Measurements from ENCODE around the gene STAG2. TPM values are rescaled to one million over a fixed set of nuclear protein-coding genes. Genes with fewer than 3 reads are reported as not detected.

Gene STAG2
- polyA plus RNA-seq, 6 donors from 2014 or later = 53.6 to 73.5 (median 61.9) TPM

DNA sequence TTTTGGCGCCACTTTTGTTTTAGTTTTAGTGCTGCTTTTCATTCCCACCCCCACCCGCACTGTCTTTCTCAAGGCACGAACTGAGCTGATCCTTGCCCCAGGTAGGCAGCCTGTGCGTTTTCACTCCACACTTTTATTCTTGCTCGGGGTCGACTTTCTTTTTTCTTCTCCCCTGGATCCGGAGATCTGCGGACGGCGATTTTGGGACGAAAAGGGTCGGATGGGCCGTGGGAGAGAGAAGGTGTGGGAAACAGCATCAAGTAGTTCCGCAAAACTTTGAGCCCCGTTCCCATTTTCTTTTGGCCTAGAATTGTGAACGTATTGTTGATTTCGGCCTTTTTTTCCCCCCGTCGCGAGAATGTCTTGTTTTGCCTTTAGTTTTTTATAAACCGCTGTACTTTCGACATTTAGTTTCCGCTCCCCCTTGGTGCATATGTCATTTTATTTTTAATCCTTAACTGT lies 531 bp downstream of the STAG2 start:
- H3K27ac Mint-ChIP-seq = peak overlapping the region; percentile 93 to 99 (median 98)
- DNase-seq = no peak

DNA sequence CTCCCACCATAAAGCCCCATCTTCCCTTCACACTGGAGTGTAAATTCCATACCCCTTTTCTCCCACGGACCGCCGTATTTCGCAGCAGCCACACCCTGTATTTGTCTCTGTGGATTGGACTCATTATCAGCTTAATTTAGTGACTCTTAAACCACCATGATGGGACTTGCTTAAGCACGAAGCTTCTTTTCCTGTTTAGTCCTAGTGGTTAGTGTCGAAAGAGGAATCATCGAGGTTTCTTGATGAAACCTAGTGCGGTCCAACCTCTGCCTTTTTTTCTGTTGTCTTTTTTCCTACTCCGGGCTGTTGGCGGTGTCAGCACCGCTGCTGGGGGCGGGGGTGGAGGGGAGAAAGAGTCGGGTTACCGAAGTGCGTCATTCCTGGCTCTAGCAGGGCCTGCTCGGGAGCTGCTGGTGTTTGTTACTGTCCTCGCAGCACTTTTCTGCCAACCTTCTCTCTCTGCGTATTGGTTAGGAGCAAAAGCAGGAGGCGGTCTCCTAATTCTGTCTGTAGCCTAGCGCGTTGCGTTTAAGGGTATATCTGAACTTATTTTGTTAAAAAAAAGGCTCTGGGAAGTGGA lies 1.4 kb downstream of the STAG2 start:
- DNase-seq = peak; percentile 72
- Mint-ChIP-seq H3K9me3 (peaks cover 0 to 15% (median 2%) of the 10 kb centered on the region in 7 donors), H3K4me3 (peak overlapping the region; percentile 90 to 100 (median 96)), H3K27me3 (no peaks in the 10 kb centered on the region), H3K27ac (peak overlapping the region; percentile 93 to 99 (median 98)), H3K4me1 (peaks cover 26 to 36% (median 31%) of the 10 kb centered on the region in 3 donors), H3K36me3 (peaks cover 4 to 19% of the 10 kb centered on the region in 2 donors)
- ATAC-seq (ENCODE audit: low read depth in 2 of 2) = peak; percentile 55 to 61

More for the DNA sequence above, 531 bp downstream of the STAG2 start:
- H3K4me1 Mint-ChIP-seq = peaks cover 24 to 36% (median 26%) of the 10 kb centered on the region in 3 donors
- H3K4me3 Mint-ChIP-seq = peak overlapping the region; percentile 90 to 100 (median 96)
- peaks cover 0 to 15% (median 2%) of the 10 kb centered on the region in 7 donors for H3K9me3 Mint-ChIP-seq
- peaks cover 4 to 19% of the 10 kb centered on the region in 2 donors for H3K36me3 Mint-ChIP-seq
- no peaks in the 10 kb centered on the region for H3K27me3 Mint-ChIP-seq
- ATAC-seq (ENCODE audit: low read depth in 2 of 2) = no peak

DNA sequence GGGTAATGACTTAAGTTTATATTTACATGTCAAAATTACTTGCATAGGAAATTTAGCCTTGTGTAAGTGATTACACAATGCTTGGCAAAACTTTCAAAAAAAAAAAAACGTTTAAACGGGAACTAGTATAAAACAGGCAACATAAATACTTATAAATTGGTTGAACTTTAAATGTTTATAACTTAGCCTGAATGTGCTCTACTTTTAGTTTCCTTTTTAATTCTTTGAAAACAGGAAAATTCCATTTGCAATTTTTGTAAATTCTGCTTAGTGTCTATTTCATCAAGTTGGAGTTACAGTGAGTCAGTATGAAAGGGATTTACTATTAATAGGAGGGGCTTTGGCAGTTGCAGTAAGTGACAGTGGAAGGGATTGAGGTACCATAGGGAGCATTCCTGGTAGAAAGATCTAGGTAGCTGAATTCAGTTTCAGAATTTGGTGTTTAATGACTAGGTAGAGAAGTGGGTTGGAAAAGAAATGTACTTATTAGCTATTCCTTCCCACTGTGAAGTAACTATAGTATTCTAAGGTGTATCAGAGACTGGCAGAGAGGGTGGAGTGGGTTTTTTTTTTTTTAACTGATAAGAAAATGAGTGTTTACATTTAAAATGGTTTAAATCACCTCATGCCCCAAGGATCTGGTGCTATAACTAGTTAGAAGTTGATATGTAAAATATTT lies 2.8 kb downstream of the STAG2 start:
- ATAC-seq (ENCODE audit: low read depth in 2 of 2) (no peak), DNase-seq (no peak)
- Mint-ChIP-seq H3K27me3 (no peaks in the 10 kb centered on the region), H3K4me3 (peak overlapping the region; percentile 6 to 100 (median 95)), H3K4me1 (peaks cover 20 to 44% (median 43%) of the 10 kb centered on the region in 3 donors), H3K36me3 (peaks cover 4 to 19% of the 10 kb centered on the region in 2 donors), H3K9me3 (peaks cover 0 to 13% (median 2%) of the 10 kb centered on the region in 7 donors), H3K27ac (peak overlapping the region in 5 of 6 donors; percentile 84 to 99 (median 98))

DNA sequence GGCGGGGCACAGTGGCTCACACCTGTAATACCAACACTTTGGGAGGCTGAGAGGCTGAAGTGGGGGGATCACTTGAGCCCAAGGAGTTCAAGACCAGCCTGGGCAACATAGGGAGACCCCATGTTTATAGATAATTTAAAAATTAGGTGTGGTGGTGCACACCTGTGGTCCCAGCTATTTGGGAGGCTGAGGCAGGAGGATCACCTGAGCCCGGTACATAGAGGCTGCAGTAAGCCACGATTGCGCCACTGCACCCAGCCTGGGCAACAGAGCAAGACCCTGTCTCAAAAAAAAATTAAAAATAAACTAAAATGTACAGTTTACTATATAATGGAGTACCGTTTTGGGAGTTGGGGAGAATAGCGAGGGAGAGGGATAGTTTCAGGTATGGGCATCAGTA lies 4.2 kb downstream of the STAG2 start:
- Mint-ChIP-seq H3K36me3 (peaks cover under 1 to 14% of the 10 kb centered on the region in 2 donors), H3K4me3 (peak overlapping the region in 2 of 8 donors; percentile 48 to 59), H3K4me1 (peaks cover 22 to 52% (median 50%) of the 10 kb centered on the region in 3 donors), H3K9me3 (peaks cover 0 to 12% (median 2%) of the 10 kb centered on the region in 7 donors), H3K27me3 (no peaks in the 10 kb centered on the region), H3K27ac (peak overlapping the region in 2 of 6 donors; percentile 85 to 86)
- DNase-seq = no peak
- no peak for ATAC-seq (ENCODE audit: low read depth in 2 of 2)

DNA sequence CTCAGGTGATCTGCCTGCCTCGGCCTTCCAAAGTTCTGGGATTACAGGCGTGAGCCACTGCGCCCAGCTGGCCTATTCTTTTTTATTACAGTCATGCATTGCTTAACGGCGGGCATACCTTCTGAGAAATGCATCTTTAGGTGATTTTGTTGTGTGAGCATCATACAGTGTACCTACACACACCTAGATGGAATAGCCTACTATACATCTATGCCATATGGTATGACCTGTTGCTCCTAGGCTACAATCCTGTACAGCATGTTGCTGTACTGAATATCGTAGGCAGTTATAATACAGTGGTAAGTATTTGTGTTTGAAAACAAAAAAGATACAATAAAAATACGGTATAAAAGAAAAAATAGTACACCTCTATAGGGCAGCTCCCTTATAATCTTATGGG lies 6.0 kb downstream of the STAG2 start:
- DNase-seq (no peak), ATAC-seq (ENCODE audit: low read depth in 2 of 2) (no peak)
- Mint-ChIP-seq H3K9me3 (peaks cover 0 to 6% (median 0%) of the 10 kb centered on the region in 7 donors), H3K4me3 (peak overlapping the region in 2 of 8 donors; percentile 5 to 35), H3K4me1 (peaks cover 22 to 66% (median 58%) of the 10 kb centered on the region in 3 donors), H3K36me3 (peaks cover 0 to 6% of the 10 kb centered on the region in 2 donors), H3K27ac (peak overlapping the region in 1 of 6 donors; percentile 67), H3K27me3 (no peaks in the 10 kb centered on the region)

DNA sequence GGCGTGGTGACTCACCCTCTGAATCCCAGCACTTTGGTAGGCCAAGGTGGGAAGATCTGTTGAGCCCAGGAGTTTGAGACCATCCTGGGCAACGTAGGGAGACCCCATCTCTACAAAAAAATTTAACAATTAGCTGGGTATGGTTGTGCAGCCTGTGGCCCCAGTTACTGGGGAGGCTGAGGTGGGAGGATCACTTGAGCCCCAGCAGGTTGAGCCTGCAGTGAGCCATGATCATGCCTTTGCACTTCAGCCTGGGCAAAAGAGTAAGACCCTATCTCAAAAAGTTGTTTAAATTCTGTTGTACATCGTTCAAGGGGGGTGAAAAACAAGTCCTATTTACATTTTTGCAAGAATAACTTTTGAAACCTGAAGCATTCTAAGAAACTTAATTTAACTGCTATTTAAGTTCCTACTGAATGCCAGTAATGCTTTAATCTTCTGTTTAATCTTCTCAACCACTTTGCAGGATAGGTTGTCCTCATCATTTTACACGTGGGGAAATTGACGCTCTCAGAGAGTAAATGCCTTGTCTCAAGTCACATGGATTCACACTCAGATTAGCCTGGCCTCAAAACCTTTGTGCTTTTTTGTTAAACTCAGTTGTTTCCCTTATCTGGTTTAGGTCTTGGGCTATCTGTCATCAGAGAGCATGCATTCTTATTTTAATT lies 7.0 kb downstream of the STAG2 start:
- peak overlapping the region in 1 of 8 donors; percentile 65 for H3K4me3 Mint-ChIP-seq
- DNase-seq = no peak
- no peaks in the 10 kb centered on the region for H3K9me3 Mint-ChIP-seq
- no peaks in the 10 kb centered on the region for H3K36me3 Mint-ChIP-seq
- H3K27ac Mint-ChIP-seq = peak overlapping the region in 1 of 6 donors; percentile 48
- no peaks in the 10 kb centered on the region for H3K27me3 Mint-ChIP-seq
- peaks cover 18 to 66% (median 51%) of the 10 kb centered on the region in 3 donors for H3K4me1 Mint-ChIP-seq
- no peak for ATAC-seq (ENCODE audit: low read depth in 2 of 2)

DNA sequence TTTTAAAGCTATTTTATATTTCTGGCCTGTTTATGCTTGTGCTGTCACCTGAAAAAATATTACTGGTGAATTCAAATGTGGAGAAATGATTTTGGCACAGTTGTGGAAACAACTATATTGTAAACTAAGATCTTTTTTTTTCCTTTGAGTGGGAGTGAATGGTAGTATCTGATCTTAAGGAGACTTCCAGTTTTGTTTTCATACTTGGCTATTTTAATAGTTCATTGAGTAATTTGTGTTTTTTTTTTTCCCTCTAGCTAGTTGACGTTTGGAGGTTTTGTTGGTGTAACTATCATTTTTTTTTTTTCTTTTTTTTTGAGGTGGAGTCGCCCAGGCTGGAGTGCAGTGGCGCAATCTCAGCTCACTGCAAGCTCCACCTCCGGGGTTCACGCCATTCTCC lies 10.5 kb downstream of the STAG2 start:
- Mint-ChIP-seq H3K27ac (peak overlapping the region in 3 of 6 donors; percentile 38 to 73 (median 43)), H3K27me3 (no peaks in the 10 kb centered on the region), H3K36me3 (no peaks in the 10 kb centered on the region), H3K4me3 (peak overlapping the region in 2 of 8 donors; percentile 7 to 56), H3K9me3 (no peaks in the 10 kb centered on the region), H3K4me1 (peaks cover 9 to 61% (median 32%) of the 10 kb centered on the region in 3 donors)
- ATAC-seq (ENCODE audit: low read depth in 2 of 2) (no peak), DNase-seq (no peak)

DNA sequence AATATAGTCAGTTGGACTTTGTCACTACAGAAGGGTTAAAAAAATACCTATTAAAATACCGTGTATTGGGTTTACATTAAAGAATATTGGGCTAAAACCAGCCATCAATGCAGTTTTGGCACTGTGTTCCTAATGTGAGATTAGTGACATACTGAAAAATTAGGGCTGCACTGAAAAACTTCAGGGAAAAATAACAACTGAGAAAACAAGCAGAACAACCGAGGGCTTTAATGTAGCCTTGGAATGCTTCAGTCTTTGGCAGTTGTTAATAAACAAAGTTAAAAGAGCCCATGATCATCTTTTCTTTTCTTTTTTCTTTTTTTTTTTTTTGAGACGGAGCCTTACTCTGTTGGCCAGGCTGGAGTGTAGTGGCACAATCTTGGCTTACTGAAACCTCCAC lies 12.4 kb downstream of the STAG2 start:
- Mint-ChIP-seq H3K4me1 (peaks cover 13 to 57% (median 31%) of the 10 kb centered on the region in 3 donors), H3K27ac (peak overlapping the region in 4 of 6 donors; percentile 28 to 69 (median 56)), H3K36me3 (no peaks in the 10 kb centered on the region), H3K9me3 (no peaks in the 10 kb centered on the region), H3K27me3 (no peaks in the 10 kb centered on the region), H3K4me3 (peak overlapping the region in 1 of 8 donors; percentile 50)
- DNase-seq (no peak), ATAC-seq (ENCODE audit: low read depth in 2 of 2) (no peak)

DNA sequence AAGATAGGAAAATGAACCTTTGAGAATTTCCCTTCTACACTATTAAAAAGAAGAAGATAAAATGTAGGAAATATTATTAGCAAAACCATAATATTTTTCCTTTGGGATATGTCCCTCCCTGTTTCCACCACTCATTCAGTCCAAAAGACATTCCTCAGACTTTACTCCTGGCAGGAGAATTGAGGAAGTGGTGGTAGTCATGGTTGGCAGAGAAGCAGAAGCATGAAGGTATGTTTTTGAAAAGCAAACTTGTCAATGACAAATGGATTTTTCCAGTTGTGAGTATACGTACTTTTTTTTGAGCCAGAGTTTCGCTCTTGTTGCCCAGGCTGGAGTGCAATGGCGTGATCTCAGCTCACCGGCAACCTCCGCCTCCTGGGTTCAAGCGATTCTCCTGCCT lies 13.7 kb downstream of the STAG2 start:
- Mint-ChIP-seq H3K4me3 (peak overlapping the region in 2 of 8 donors; percentile 28 to 56), H3K36me3 (no peaks in the 10 kb centered on the region), H3K4me1 (peaks cover 18 to 61% (median 37%) of the 10 kb centered on the region in 3 donors), H3K27ac (peak overlapping the region in 4 of 6 donors; percentile 22 to 69 (median 40)), H3K9me3 (no peaks in the 10 kb centered on the region), H3K27me3 (no peaks in the 10 kb centered on the region)
- ATAC-seq (ENCODE audit: low read depth in 2 of 2) = peak; percentile 37 to 47
- no peak for DNase-seq

DNA sequence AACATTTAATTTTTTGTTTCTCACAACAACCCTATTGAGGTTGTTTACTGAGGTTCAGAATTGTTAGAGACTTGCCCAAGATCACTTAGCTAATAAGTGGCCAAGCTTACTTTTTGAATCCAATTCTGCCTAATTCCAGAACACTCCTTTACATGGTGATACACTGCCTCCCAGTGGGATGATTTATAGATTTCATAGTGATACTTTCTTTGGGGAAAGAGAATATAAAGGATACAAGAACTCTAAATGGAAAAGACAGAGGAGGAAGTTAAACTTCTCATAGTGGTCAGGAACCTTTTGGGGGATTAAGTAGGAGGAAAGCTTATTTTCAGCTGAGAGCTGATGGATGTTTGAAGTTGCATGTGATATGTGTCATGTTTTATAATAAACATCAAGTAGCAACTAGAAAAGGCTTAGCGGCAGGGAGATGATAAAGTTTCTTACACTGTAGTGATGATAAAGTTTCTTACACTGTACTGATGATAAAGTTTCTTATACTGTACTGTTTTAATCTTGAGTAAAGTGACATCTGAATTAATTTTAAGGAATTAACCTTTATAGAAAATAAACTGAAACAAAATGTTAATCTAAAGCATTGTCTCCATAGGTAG lies 15.3 kb downstream of the STAG2 start:
- Mint-ChIP-seq H3K4me1 (peaks cover 16 to 51% (median 30%) of the 10 kb centered on the region in 3 donors), H3K27ac (peak overlapping the region in 4 of 6 donors; percentile 14 to 87 (median 66))

DNA sequence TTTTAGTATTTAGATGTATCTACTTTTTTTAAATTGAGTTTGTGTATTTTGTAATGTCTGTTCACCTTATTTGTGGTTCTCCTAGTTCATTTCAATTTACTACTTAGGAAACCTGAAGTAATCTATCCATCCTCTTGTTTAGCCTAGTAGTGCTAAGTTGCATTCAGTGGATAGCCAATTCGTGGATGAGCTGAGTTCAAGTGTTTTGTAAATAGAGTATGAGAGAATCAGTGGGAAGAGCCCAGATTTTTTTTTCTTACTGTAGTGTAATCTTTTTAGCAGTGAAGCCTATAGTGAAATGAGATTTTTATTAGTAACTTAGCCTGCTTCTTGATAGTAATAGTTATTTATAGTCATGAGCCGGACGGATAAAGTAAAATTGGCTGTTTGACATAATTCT lies 21.7 kb downstream of the STAG2 start:
- Mint-ChIP-seq H3K27me3 (no peaks in the 10 kb centered on the region), H3K4me1 (peaks cover 29 to 54% (median 45%) of the 10 kb centered on the region in 3 donors), H3K27ac (peak overlapping the region in 2 of 6 donors; percentile 49 to 82), H3K36me3 (peaks cover 0 to 6% of the 10 kb centered on the region in 2 donors), H3K4me3 (peak overlapping the region in 5 of 8 donors; percentile 26 to 73 (median 59)), H3K9me3 (no peaks in the 10 kb centered on the region)
- ATAC-seq (ENCODE audit: low read depth in 2 of 2) (no peak), DNase-seq (no peak)

More for the DNA sequence above, 15.3 kb downstream of the STAG2 start:
- H3K27me3 Mint-ChIP-seq = no peaks in the 10 kb centered on the region
- DNase-seq (no peak), ATAC-seq (ENCODE audit: low read depth in 2 of 2) (peak; percentile 25 to 27)
- peak overlapping the region in 2 of 8 donors; percentile 17 to 57 for H3K4me3 Mint-ChIP-seq
- no peaks in the 10 kb centered on the region for H3K9me3 Mint-ChIP-seq
- H3K36me3 Mint-ChIP-seq = no peaks in the 10 kb centered on the region

DNA sequence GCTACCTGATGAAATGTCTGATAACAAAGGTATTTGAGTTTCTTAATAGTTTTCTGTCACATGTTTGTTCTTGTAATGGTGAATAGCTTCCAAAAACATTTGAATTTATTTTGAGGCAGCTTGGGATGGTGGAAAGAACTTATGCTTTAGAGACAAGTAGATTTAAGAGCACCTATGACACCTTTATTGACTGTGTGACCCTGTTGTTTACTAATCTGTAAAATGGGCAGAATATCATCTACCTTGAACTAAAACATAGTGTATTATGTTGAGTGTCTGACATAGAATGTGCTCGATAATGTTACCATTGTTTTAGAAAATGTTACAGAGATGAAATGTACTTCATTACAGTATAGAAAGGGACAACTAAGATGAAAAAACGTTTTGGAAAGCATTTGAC lies 24.9 kb downstream of the STAG2 start:
- ATAC-seq (ENCODE audit: low read depth in 2 of 2) = no peak
- Mint-ChIP-seq H3K9me3 (no peaks in the 10 kb centered on the region), H3K27me3 (no peaks in the 10 kb centered on the region), H3K4me3 (no peak overlapping the region), H3K27ac (peak overlapping the region in 1 of 6 donors; percentile 60), H3K4me1 (peaks cover 30 to 58% (median 45%) of the 10 kb centered on the region in 3 donors), H3K36me3 (peaks cover 0 to 6% of the 10 kb centered on the region in 2 donors)
- no peak for DNase-seq

Data from naive B cell (primary cell).